Esophagus muscularis mucosa (tissue), 4 donors: ENCODE measurements around the gene MSI2. TPM values are rescaled to one million over a fixed set of nuclear protein-coding genes. Genes with fewer than 3 reads are reported as not detected.
"Not testable (repeated sequence)": the region's sequence is repeated elsewhere in the genome, so short reads cannot be mapped to it uniquely, and the experiment has no call there.

ENCODE experiments used
- DNase-seq: peaks from one replicate; pipeline ENCODE4 v3.0.0-alpha.2; 2017; ENCODE audit errors: extremely low spot score
- H3K27ac ChIP-seq, 4 donors: fragments of 200-600 bp; sonication (generic); replicated peaks in 1 of 4; 1 replicate in 3 of 4; 2 replicates in 1 of 4; pipeline ENCODE4 v1.5.1; 2016 to 2019; ENCODE audit warnings: mild to moderate bottlenecking in 1 of 4
- H3K27me3 ChIP-seq, 4 donors: fragments of 200-600 bp; sonication (generic); one replicate each; pipeline versions ENCODE4 v1.5.1 to v1.6.0; 2016 to 2019
- H3K36me3 ChIP-seq, 4 donors: fragments of 200-600 bp; sonication (generic); one replicate each; pipeline ENCODE4 v1.5.1; 2016 to 2019
- H3K4me1 ChIP-seq, 4 donors: fragments of 200-600 bp; sonication (generic); one replicate each; pipeline ENCODE4 v1.5.1; 2016 to 2019
- H3K4me3 ChIP-seq, 4 donors: fragments of 200-600 bp; sonication (generic); 1 replicate in 2 of 4; 2 replicates in 2 of 4; pipeline ENCODE4 v1.5.1; 2016 to 2019; ENCODE audit warnings: mild to moderate bottlenecking in 4 of 4, moderate library complexity in 1 of 4
- H3K9me3 ChIP-seq, 4 donors: fragments of 200-600 bp; sonication (generic); 1 replicate in 3 of 4; 2 replicates in 1 of 4; pipeline ENCODE4 v1.5.1; 2016 to 2019
- EP300 ChIP-seq: sonication (generic); formaldehyde crosslinking; IDR thresholded peaks from one replicate; pipeline ENCODE4 v1.6.1; 2017; ENCODE audit warnings: antibody characterized with exemption
- POLR2A ChIP-seq: fragments of 450-650 bp; IDR thresholded peaks from one replicate; pipeline ENCODE4 v1.6.1; 2017; ENCODE audit warnings: antibody characterized with exemption, moderate library complexity, mild to moderate bottlenecking, low read depth
- POLR2AphosphoS5 ChIP-seq, 2 donors: sonication (generic); formaldehyde crosslinking; IDR thresholded peaks; one replicate each; pipeline ENCODE4 v1.6.1; 2017; ENCODE audit warnings: antibody characterized with exemption in 2 of 2
- WGBS: methylation state at CpG from one replicate; pipeline ENCODE4 v1.1.5; 2018; 5-methylcytosine and 5-hydroxymethylcytosine counted together
- intact Hi-C: fragments of 100-400 bp; cut with DNase I; formaldehyde crosslinking; loops from one replicate; pipeline ENCODE4 v1.15.1; 2023
- total RNA-seq, 4 donors: library from RNA; depleted of rRNA; stranded (reverse); fragments of >200 nt; gene quantifications; one replicate each; pipeline versions ENCODE4 v1.1.0 to v1.2.1, GENCODE V29; 2016
- TF ChIP-seq, protein P1 (sequence below), 3 experiments: fragments of 200-600 bp in 2 of 3; fragments of 450-650 bp in 1 of 3; sonication (generic) in 2 of 3; IDR thresholded peaks; one replicate each; pipeline ENCODE4 v1.5.1; 2017 to 2019; ENCODE audit warnings: antibody characterized with exemption in 3 of 3, mild to moderate bottlenecking in 2 of 3, moderate library complexity in 1 of 3

The MSI2 gene
- total RNA-seq, 4 donors from 2014 or later: 28.8 to 39.0 (median 29.6) TPM

- DNase-seq: no peak
- Histone ChIP-seq H3K36me3 (peaks cover 0 to 12% (median 2%) of the 10 kb centered on the region in 4 donors), H3K27me3 (no peaks in the 10 kb centered on the region), H3K9me3 (no peaks in the 10 kb centered on the region), H3K4me3 (no peak overlapping the region), H3K4me1 (peaks cover 16 to 30% (median 29%) of the 10 kb centered on the region in 4 donors), H3K27ac (no peak overlapping the region)
- 95% methylated on average over 13 of the region's 19 CpGs for WGBS
- TF ChIP-seq, protein P1, sequence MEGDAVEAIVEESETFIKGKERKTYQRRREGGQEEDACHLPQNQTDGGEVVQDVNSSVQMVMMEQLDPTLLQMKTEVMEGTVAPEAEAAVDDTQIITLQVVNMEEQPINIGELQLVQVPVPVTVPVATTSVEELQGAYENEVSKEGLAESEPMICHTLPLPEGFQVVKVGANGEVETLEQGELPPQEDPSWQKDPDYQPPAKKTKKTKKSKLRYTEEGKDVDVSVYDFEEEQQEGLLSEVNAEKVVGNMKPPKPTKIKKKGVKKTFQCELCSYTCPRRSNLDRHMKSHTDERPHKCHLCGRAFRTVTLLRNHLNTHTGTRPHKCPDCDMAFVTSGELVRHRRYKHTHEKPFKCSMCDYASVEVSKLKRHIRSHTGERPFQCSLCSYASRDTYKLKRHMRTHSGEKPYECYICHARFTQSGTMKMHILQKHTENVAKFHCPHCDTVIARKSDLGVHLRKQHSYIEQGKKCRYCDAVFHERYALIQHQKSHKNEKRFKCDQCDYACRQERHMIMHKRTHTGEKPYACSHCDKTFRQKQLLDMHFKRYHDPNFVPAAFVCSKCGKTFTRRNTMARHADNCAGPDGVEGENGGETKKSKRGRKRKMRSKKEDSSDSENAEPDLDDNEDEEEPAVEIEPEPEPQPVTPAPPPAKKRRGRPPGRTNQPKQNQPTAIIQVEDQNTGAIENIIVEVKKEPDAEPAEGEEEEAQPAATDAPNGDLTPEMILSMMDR (IDR thresholded peaks at IDR 0.05): no peak
- TF ChIP-seq POLR2A (no peak), EP300 (no peak), POLR2AphosphoS5 (IDR thresholded peaks at IDR 0.05) (no peak)
- intact Hi-C loops: no loop called here
Measured at GRCh38 chr17:57619061-57619937, 363.0 kb downstream of the MSI2 start.

DNA sequence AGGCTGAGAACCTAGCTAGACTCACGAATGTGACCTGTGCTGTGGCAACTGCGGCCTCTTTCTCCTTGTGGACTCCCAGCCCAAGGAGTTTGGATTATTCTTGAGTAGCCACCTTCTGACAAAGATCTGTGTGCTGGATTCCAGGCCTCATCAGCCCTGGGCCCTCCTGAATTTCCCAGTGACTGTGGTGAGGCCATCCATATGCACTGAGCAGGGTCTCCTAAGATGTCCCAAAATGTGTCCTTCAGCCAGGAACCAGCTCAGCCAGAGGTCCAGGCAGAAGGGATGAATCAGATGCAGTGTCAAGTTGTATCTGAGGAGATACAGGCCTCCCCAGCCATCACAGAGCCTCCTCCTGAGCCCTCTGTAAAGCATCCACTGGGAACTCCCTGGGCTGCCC lies 364.3 kb downstream of the MSI2 start:
- DNase-seq: no peak
- 97% methylated on average over 2 of the region's 2 CpGs for WGBS
- no peak overlapping the region for H3K27ac ChIP-seq
- H3K4me1 ChIP-seq: peaks cover 16 to 32% (median 28%) of the 10 kb centered on the region in 4 donors
- H3K4me3 ChIP-seq: no peak overlapping the region
- no peaks in the 10 kb centered on the region for H3K27me3 ChIP-seq
- H3K36me3 ChIP-seq: peaks cover 0 to 12% (median 2%) of the 10 kb centered on the region in 4 donors
- intact Hi-C loops: no loop called here
- no peaks in the 10 kb centered on the region for H3K9me3 ChIP-seq
- TF ChIP-seq POLR2A (no peak), EP300 (no peak), POLR2AphosphoS5 (IDR thresholded peaks at IDR 0.05) (no peak)
- TF ChIP-seq, protein P1 (IDR thresholded peaks at IDR 0.05): no peak

GRCh38 chr17:57621791-57622190 lies 365.5 kb downstream of the MSI2 start:
- H3K4me3 ChIP-seq, intact Hi-C loops, H3K36me3 ChIP-seq, DNase-seq, H3K27me3 ChIP-seq, H3K27ac ChIP-seq, H3K9me3 ChIP-seq: not testable (repeated sequence)
- H3K4me1 ChIP-seq: peaks cover 16 to 38% (median 25%) of the 10 kb centered on the region in 4 donors
- 95% methylated on average over 6 of the region's 6 CpGs for WGBS

GRCh38 chr17:57622306-57622682 lies 366.0 kb downstream of the MSI2 start:
- intact Hi-C loops: no loop called here
- 53% methylated on average over 8 of the region's 8 CpGs for WGBS
- peak overlapping the region in 1 of 4 donors; percentile 40 for H3K27ac ChIP-seq
- no peak for DNase-seq
- no peak overlapping the region for H3K4me3 ChIP-seq
- TF ChIP-seq POLR2A (no peak), EP300 (no peak), POLR2AphosphoS5 (IDR thresholded peaks at IDR 0.05) (no peak)
- TF ChIP-seq, protein P1 (IDR thresholded peaks at IDR 0.05): no peak
- H3K4me1 ChIP-seq: peaks cover 16 to 38% (median 25%) of the 10 kb centered on the region in 4 donors
- no peaks in the 10 kb centered on the region for H3K9me3 ChIP-seq
- peaks cover 0 to 7% (median 3%) of the 10 kb centered on the region in 4 donors for H3K36me3 ChIP-seq
- H3K27me3 ChIP-seq: no peaks in the 10 kb centered on the region

DNA sequence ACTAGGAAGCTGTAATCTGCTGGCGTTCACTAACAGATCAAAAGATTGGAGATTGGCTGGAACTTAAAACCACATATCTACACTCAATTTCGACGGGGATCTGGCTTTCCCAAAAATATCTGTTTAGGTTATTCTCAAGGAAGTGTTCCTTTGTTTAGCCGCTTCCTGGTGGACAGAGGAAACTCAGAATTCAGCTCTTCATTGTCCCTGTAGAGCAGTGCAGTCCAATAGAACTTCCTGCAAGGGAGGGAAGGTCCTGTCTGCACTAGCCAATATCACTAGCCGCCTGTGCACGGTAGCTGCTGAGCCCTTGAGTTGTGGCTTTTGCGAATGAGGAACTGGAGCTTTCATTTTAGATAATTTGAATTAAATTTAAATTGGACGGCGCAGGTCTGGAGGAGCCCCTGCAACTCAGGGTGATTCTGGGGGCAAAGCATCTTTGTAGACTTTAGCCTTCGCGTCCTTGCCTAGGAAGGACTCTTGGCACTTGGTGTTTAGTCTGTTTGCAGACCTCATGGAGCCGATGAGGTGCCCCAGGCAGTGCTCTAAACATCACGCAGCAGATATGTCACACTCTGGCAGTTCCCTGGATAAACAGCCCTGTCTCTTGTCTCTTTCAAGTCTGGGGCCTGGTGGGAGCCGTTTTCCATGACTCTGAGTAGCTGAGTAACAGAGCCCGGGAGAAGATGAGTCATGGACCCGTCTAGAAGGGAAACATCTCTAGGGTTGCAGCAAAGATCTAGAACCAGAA lies 366.5 kb downstream of the MSI2 start:
- intact Hi-C loops: no loop called here
- WGBS: 45% methylated on average over 15 of the region's 16 CpGs
- Histone ChIP-seq H3K27me3 (no peaks in the 10 kb centered on the region), H3K27ac (peak overlapping the region in 2 of 4 donors; percentile 34 to 40), H3K36me3 (peaks cover 0 to 8% (median 7%) of the 10 kb centered on the region in 4 donors), H3K4me3 (no peak overlapping the region), H3K9me3 (no peaks in the 10 kb centered on the region), H3K4me1 (peaks cover 16 to 38% (median 25%) of the 10 kb centered on the region in 4 donors)
- TF ChIP-seq POLR2AphosphoS5 (IDR thresholded peaks at IDR 0.05): no peak
- no peak for TF ChIP-seq POLR2A
- no peak for DNase-seq
